ENCODE measurements around the gene BMPR1B. TPM values are rescaled to one million over a fixed set of nuclear protein-coding genes. Genes with fewer than 3 reads are reported as not detected.

The BMPR1B gene
- total RNA-seq, 1 donor from 2014 or later = 26.8 TPM

DNA sequence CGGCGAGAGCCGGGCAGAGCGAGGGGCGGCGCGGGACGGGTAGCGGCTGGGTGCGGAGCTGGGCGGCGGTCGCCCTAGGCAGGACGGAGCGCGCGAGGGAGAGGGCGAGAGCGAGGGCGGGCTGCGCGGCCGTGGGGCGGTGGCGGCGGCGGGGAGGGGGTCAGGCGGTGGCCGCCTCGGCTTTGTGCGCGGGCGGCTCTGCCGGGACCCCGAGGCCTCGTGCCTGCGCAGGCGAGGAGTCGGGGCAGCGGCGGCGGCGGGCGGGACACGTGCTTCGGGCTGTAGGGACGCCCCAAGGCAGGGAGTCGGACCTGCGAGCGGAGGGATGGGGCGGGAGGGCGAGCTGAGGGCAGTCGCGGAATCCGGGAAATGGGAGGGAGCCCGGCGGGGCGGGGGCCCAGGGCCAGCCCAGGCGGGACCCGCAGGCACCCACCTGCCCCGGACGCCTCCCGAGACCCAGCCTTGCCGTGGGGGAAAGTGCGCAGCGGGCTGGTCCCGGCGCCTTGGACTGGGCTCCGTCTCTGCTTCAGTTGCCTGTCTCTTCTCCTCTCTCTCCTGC lies 465 bp downstream of the BMPR1B start:
- Mint-ChIP-seq H3K36me3 (ENCODE audit: low read depth) (no peaks in the 10 kb centered on the region), H3K4me1 (peaks cover 43% of the 10 kb centered on the region), H3K9me3 (no peaks in the 10 kb centered on the region), H3K4me3 (peak overlapping the region; percentile 87), H3K27me3 (ENCODE audit: low read depth) (peaks cover 46% of the 10 kb centered on the region), H3K27ac (ENCODE audit: unreplicated experiment) (peak overlapping the region; percentile 9)
- no peak for DNase-seq (ENCODE audit: low read depth, low spot score)
- TF ChIP-seq, protein P1, sequence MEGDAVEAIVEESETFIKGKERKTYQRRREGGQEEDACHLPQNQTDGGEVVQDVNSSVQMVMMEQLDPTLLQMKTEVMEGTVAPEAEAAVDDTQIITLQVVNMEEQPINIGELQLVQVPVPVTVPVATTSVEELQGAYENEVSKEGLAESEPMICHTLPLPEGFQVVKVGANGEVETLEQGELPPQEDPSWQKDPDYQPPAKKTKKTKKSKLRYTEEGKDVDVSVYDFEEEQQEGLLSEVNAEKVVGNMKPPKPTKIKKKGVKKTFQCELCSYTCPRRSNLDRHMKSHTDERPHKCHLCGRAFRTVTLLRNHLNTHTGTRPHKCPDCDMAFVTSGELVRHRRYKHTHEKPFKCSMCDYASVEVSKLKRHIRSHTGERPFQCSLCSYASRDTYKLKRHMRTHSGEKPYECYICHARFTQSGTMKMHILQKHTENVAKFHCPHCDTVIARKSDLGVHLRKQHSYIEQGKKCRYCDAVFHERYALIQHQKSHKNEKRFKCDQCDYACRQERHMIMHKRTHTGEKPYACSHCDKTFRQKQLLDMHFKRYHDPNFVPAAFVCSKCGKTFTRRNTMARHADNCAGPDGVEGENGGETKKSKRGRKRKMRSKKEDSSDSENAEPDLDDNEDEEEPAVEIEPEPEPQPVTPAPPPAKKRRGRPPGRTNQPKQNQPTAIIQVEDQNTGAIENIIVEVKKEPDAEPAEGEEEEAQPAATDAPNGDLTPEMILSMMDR (conservative IDR thresholded peaks at IDR 0.05) = no peak

DNA sequence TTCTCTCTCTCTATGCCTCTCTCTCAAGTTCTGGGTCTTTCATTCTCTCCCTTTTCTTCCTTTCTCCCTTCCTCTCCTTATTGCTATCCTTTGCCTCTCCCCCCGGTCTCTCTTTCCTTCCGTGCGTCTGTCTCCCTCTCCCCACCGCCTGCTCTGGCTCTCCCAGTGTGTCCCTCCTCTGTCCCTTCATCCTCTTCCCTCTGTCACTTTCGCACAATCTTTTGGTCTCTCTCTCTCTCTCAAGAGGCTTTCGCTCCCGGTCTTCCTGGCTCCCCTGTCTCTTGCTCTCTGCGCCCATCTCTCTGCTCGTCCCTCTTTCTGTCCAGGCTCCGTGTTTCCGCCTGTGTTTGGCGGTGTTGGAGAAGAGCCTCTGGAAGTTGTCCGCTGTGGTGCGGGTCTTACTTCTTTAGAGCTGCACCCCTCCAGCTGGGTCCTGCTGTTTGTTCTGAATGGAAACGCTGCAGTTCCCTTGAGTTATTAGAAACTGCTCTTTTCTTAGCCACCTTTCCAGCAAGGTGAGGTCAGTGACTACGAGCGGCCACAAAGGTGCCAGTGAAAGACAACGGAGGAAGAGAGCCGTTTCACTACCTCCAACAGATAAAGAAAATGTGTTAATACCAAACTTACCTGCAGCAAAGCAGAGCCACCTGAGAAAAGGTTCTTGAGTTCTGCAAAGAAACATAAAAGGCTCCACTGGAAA lies 1.1 kb downstream of the BMPR1B start:
- H3K27me3 Mint-ChIP-seq (ENCODE audit: low read depth) = peaks cover 44% of the 10 kb centered on the region
- TF ChIP-seq, protein P1 (conservative IDR thresholded peaks at IDR 0.05) = no peak
- peak overlapping the region; percentile 87 for H3K4me3 Mint-ChIP-seq
- DNase-seq (ENCODE audit: low read depth, low spot score) = peak; percentile 14
- no peaks in the 10 kb centered on the region for H3K9me3 Mint-ChIP-seq
- H3K4me1 Mint-ChIP-seq = peaks cover 48% of the 10 kb centered on the region
- no peaks in the 10 kb centered on the region for H3K36me3 Mint-ChIP-seq (ENCODE audit: low read depth)
- peak overlapping the region; percentile 9 for H3K27ac Mint-ChIP-seq (ENCODE audit: unreplicated experiment)

DNA sequence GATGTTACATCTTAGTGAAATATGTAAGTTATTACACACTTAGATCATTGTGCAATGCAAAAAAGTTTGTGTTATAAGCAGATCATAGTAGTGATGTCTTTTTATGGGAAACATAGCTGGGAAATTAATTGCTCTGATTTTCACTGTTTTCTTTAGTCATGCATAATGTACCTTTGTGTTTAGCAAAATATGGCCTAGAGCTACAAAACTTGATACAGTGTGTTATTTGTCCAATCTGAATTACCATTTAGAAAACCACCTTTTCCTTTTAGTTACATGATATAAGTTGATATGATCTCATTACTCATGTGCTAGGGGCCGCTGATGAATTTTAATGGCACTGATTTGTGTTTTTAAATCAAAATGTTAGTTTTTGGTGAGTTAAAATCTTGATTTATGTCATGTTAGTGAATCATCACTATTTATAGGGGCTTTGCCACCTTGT lies 2.0 kb downstream of the BMPR1B start:
- Mint-ChIP-seq H3K9me3 (no peaks in the 10 kb centered on the region), H3K4me3 (peak overlapping the region; percentile 87), H3K27me3 (ENCODE audit: low read depth) (peaks cover 40% of the 10 kb centered on the region), H3K36me3 (ENCODE audit: low read depth) (no peaks in the 10 kb centered on the region), H3K27ac (ENCODE audit: unreplicated experiment) (no peak overlapping the region), H3K4me1 (peaks cover 48% of the 10 kb centered on the region)
- TF ChIP-seq, protein P1 (conservative IDR thresholded peaks at IDR 0.05) = no peak
- DNase-seq (ENCODE audit: low read depth, low spot score) = no peak

DNA sequence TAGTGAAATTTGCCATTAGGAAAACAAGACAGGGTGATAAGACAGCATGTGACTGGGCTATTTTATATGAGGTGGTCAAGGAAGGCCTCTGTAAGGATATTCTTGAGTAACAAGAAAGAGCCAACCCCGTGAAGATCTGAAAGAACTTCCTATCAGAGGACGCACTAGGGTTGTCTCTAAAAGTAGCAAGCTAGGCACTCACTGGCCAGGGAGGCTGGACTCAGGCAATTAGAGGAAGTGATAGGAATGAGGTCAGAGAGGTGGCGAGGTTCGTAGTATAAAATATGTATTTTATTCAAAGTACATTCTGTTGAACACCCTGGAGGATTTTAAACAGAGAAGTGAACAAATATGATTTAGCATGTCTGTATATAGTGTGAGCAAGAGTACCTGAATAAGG lies 4.6 kb downstream of the BMPR1B start:
- no peak for DNase-seq (ENCODE audit: low read depth, low spot score)
- TF ChIP-seq, protein P1 (conservative IDR thresholded peaks at IDR 0.05) = no peak
- Mint-ChIP-seq H3K9me3 (no peaks in the 10 kb centered on the region), H3K27ac (ENCODE audit: unreplicated experiment) (no peak overlapping the region), H3K4me3 (peak overlapping the region; percentile 0), H3K27me3 (ENCODE audit: low read depth) (peaks cover 19% of the 10 kb centered on the region), H3K36me3 (ENCODE audit: low read depth) (no peaks in the 10 kb centered on the region), H3K4me1 (peaks cover 34% of the 10 kb centered on the region)

DNA sequence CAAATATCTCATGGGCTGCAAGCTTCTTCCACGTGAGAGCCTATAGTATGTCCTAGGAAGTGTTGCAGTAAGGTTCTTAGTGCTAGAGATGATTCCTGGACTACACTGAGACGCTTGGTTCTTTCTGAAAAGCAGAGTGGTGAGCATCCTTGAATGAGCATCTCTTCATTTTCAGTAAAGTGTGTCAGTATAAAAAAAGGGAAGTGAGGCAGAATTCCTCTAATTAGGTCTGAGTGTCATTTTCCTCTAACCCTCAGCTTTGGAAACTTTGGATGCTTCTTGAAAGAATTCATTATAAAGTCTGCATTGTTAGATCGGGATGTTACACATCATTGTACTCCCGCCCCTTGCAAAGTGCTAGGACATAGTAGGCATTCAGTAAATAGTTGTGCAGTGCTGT lies 5.2 kb downstream of the BMPR1B start:
- TF ChIP-seq, protein P1 (conservative IDR thresholded peaks at IDR 0.05) = no peak
- Mint-ChIP-seq H3K36me3 (ENCODE audit: low read depth) (no peaks in the 10 kb centered on the region), H3K27me3 (ENCODE audit: low read depth) (peaks cover 15% of the 10 kb centered on the region), H3K9me3 (no peaks in the 10 kb centered on the region), H3K4me3 (no peak overlapping the region), H3K27ac (ENCODE audit: unreplicated experiment) (no peak overlapping the region), H3K4me1 (peaks cover 32% of the 10 kb centered on the region)
- no peak for DNase-seq (ENCODE audit: low read depth, low spot score)

Measured in neural crest cell (in vitro differentiated cells).